ENCODE measurements around the gene DYNC1I1. TPM values are rescaled to one million over a fixed set of nuclear protein-coding genes. Genes with fewer than 3 reads are reported as not detected.

DYNC1I1 gene
- polyA plus RNA-seq, 3 donors: 0.31 to 0.59 (median 0.37) TPM

DNA sequence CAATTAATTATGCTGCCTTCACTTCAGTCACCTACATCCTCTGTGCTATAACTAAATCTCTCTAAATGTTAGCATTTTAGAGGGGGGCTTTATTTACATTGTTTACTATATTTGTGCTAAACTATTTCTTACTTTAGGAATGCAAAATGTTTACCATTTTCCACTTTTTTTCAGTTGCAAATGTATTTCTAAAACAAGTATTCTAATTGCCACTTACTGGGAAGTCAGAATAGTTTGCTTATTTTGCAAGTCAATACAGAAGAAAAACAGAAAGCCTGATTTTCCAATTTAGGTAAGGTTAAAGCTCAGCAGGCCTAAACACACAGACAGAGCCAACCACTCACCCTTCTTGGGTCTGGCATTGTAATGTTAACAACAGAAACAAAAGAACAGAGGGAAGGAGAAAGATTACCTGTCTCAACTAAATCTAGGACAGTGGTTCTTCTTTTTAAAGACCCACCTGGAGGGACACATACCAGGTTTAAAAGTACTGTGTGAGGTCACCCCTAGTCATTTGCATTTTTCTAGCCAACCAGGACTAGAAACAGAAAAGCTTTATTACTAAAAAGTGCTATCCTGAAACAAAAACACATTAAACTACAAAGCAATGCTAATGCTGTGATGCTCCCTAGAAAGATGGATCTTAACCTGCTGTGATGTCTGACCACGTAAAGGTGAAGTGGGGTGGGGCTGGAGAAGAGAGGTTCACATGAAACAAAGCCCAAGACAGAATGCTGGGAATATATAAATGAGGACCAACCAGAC is 371.3 kb downstream of the DYNC1I1 start:
- no peak for DNase-seq (ENCODE audit: extremely low read depth in 1 of 11, low read depth in 9 of 11, low spot score in 4 of 11)

DNA sequence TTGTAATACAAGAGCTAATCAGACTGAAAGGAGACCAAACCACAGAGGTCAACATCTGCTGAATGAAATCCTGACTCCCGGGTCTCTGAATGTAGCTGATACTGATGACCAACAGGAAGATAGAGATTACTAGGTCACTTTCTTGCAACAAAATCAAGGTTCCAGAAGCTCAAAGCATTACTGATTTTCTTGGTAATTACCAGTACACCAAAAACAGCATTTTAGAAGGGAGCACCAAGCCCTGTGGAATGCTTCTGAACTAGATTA is 371.8 kb downstream of the DYNC1I1 start:
- no peak for DNase-seq (ENCODE audit: extremely low read depth in 1 of 11, low read depth in 9 of 11, low spot score in 4 of 11)

Other genes with a start within 250 kb of the DYNC1I1 start
- 10 to 100 TPM; 15.2 to 31.9 (median 21.3) TPM for gene PDK4, start 176.0 kb upstream of the DYNC1I1 start, polyA plus RNA-seq (ENCODE audit: insufficient read length in 3 of 3)